Measurements from ENCODE around the gene WDFY2. TPM values are rescaled to one million over a fixed set of nuclear protein-coding genes. Genes with fewer than 3 reads are reported as not detected.

The WDFY2 gene
- polyA plus RNA-seq, 10 donors: 4.6 to 14.7 (median 7.7) TPM

DNA sequence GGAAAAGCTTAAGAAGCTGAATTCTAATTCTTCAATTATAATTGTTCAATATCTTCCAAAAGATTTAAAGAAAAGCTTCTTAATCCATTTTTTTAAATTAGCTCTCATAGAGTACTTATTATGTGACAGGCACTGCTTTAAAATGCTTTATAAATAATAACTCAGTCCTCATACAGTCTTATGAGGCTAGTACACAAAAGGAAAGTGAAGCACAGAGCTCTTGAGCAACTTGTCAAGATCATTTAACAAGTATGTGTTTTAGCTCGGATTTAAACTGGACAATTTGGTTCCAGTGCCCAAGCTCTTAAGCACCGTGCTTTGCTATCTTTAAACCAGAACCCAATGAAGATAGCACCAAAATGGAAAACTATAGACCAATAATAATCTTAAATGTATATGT is 113.6 kb downstream of the WDFY2 start:
- no peak for DNase-seq

DNA sequence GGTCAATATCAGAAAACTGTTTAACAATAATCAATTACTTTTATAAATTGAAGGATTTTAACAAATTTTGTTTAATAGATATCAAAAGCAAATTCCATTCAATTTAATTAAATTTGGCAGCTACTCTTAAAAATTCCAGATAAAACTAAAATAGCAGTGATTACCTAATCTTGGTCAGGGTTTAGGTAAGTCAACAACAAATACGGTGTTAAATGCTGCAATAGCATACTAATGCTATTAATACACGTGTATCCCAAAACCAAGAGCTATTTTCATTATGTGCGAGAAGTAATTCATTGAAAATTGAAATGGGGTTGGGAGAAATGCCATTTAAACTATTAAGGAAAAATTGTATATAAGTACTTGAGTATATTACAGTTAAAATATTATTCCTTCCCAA is 114.1 kb downstream of the WDFY2 start:
- no peak for DNase-seq

DNA sequence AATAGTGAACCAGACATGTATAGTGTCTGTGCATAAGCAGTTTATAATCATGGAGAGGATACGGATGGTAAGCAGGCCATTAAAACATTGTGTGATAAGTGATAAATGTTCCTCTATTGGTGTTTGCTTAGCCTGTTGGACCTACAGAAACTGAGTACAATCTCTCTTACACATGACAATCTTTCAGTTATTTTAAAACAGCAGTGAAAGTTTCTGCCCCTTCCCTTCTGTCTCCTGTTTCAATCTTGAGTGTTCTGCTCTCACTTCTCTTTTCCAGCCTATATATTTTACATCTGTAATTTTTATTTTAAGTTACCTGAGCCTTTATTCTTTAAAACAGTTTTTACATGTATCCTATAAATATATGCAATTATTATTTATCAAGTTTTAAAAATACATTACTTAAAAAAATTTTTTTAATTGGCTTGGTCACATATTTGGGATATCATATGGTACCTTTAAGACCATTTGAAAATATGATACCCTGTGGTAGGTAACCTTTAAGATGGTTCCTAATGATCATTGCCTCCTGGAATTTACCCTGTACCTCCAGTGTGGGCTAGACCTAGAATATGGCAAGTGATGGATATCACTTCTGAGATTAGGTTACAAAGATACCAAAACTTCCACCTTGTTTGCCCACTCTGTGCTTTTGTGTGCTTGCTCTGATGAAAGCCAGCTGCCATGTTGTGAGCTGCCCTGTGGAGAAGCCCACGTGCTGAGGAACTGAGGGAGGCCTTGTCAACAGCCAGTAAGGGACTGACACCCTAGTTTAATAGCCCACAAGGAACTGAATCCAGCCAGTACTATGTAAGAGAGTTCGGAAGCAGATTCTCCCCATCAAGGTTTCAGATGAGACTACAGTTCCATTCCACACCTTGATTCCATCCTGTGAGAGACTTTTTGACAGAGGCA is 120.4 kb downstream of the WDFY2 start:
- no peak for DNase-seq

DNA sequence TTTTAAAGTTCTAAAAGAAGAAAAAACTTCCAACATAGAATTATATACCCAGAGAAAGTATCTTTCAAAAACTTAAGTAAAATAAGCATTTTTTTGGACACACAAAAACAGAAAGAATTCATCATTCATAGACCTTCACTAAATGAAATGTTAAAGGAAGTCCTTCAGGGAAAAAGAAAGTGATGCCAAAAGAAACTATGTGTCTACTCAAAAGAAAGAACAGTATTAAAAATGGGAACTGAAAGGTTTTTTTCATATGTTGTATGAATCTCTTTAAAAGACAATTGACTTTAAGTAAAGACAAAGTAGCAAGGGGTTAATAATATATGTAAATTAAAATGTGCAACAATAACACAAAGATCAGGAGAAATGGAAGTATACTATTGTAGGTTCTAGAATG is 123.2 kb downstream of the WDFY2 start:
- DNase-seq: no peak

DNA sequence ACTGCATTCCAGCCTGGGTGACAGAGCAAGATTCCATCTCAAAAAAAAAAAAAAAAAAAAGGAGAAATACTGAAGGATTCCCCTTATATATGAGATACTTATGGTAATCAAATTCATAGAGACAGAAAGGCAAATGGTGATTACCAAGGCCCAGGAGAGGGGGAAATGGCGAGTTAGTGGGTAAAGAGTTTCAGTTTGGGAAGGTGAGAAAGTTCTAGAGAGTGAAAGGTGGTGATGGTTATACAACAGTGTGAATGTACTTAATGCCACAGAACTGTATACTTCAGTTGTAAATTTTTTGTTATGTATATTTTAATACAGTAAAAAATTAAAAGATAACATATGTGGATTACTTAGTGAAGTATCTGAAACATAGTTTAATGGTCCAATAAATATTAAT is 129.5 kb downstream of the WDFY2 start:
- no peak for DNase-seq

DNA sequence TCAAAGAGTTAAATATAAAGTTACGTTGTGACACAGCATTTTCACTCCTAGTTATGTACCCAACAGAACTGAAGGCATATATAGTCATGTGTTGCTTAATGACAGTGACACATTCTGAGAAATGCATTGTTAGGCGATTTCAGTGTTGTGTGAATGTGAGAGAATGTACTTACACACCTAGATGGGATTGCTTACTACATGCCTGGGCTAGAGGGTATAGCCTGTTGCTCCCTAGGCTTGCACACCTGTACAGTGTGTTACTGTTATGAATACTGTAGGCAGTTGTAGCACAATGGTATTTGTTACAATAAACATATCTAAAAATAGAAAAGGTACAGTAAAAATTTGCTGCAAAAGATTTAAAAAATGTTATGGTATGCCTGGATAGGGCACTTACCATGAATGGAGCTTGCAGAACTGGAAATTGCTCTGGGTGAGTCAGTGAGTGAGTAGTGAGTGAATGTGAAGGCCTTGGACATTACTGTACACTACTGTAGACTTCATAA is 130.5 kb downstream of the WDFY2 start:
- no peak for DNase-seq

DNA sequence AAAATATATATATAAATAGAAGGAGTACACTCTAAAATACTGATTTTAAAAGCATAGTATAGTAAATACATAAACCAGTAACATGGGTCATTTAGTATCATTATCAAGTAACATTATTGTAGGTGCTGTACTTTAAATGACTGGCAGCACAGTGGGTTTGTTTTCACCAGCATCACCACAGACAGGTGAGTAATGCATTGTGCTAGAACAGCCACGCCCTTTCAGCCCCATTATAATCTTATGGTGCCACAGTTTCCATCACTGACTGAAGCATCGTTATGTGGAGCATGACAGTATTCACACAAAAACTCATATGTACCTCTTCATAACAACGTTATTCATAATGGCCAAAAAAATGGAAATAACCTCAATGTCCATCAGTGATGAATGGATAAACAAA is 131.4 kb downstream of the WDFY2 start:
- no peak for DNase-seq

DNA sequence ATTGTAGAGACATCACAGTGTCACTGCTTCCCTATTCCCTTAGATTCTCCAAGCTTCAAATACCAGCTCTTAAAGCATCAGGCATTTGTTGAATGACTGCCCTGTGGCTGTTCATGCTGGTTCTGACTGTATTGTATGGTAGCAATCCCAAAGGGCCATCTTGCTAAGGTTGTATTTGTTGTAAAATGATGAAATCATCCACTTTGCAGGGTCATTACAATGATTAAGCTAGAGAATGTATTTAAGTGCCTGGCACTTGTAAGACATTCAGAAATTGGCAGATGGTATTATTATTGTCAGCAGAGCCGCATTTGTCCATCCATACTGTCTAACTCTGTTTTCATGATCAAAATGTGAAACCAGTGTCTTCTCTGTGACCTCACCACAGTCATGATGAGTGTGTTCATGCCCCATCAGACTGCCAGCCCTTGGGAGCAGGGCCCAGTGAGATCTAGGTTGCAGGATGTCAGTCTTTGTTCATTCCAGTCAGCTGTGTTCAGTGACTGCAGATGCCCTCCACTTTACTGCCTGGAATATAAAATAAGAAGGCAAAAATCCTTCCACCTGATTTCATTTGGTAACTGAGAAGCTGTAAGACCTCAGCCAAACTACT is 133.6 kb downstream of the WDFY2 start:
- no peak for DNase-seq

DNA sequence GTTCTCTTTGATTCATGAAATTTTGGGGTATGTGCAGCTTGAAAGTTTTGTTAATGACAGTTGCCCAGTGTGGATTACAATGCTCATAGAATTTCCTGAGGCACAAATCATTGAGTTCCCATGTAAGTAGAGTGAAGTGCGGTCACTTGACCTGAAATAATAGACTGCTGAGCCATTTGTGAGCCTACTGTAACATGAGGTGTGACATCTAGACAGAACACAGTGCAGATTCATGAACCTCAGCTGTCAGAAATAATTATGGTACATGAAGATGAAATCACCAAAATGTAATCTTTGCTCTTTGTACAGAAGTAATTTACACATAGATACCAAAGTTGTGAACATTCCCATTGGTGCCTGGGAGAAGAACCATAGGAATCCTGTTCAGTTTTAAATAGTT is 135.1 kb downstream of the WDFY2 start:
- DNase-seq: no peak

DNA sequence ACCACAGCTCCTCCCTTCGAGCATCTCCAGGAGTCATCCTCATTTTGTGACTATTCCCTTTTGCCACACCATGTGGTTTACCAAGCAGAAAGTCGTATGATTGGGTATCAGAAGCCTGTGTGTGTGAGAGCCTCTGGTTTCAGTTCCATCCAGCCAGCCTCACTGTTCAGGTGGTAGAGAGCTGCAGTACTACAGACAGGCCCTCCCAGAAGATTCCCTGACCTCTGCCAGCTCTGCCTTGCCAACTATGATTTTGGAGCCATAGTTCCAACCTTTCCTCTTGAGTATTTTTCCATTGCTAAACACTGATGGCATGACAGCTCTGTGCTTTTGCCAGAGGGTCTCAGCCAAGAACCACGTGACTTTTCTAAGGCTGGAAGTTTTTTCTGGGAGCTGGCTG is 137.2 kb downstream of the WDFY2 start:
- peak in 2 of 3 donors; percentile 63 to 71 for DNase-seq

DNA sequence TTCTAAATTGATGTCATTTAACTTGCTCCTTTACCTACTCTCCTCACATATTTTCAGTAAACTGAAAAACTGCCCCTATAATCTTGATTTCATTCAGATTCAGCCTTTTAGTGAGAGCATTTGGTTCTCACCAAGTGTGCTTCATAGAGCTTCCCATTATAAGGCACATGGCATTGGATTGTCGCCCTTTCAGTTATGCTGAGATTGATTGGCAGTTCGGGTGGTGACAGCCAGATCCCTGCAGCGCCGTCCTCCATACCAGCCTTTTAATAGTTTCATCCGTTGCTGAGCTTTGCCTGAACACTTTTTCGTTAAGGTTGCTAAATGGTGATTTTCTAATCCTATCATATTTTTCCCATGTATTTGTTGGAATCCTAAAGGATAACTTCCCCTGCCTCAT is 139.3 kb downstream of the WDFY2 start:
- DNase-seq: no peak

DNA sequence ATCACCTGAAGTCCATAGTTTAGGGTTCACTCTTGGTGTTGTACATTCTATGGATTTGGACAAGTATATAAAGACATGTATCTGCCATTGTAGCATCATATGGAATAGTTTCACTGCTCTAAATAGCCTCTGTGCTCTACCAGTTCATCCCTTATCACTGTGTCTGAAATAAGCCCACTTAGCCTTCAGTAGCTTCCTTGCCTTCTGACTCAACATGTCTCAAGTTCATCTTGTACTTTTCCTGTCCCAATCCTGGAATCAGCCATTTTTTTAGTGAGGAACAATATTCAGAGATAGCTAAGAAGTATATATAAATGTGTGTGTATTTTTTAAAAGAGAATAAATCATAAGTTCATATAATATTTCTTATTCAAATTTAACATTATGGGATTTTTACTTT is 140.5 kb downstream of the WDFY2 start:
- no peak for DNase-seq

DNA sequence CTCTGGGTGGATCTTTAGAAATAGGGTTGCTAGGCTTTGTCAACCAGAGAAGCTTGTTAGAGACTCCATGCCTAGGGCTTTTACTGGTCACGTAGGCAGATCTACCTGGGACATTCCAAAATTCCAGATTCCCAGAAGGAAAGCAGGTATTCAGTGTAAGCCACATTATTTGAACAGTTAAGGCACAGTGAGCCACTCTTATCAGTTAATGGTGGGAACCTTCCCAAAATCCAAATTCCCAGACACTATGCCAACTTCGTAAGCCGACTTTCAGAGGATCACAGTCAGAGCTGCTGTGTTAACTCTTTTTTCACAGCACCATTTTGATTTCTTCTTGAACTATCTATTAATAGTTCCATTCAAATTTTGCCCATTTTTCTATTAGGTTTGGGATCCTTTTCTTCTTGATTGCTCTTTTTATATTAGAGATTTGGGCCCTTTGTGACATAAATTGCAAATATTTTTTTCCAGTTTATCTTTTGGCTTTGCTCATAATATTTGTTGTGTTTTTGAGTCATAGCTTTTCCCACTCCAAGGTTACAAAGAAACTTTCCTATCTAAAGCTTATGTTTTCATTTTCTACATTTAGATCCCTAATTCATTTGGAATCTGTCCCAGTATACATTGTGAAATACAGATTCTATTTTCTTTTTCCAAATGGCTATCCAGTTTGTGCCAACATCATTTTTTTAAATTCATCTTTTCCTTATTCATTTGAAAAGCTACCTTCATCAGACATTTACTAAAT is 142.4 kb downstream of the WDFY2 start:
- peak in 2 of 3 donors; percentile 65 to 68 for DNase-seq

DNA sequence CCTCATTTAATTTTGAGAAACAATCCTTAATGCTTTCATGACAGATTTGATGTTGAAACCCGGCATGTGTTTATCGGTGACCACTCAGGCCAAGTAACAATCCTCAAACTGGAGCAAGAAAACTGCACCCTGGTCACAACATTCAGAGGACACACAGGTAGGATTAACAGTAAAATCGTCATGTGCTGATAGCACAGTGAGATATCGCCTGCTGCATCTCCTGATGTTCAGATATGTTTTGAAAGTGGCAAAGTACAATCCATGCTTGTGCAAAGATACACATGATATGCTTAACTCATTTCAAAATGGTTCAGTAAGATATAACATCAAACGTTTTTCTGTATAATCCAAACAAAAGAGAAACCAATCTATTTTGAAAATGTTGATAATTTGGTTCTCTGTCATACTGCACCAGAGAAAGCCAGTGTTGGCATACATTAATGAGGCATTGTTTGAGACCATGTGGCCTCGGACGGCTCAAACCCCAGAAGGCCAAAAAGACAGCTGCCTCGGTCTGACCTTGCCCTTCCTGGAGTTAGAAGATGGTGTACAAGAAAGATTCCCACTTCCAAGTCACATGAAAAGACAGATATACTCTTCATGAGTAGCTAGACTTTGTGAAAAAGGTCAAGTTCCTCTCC is 143.5 kb downstream of the WDFY2 start:
- DNase-seq: peak in 1 of 3 donors; percentile 23

DNA sequence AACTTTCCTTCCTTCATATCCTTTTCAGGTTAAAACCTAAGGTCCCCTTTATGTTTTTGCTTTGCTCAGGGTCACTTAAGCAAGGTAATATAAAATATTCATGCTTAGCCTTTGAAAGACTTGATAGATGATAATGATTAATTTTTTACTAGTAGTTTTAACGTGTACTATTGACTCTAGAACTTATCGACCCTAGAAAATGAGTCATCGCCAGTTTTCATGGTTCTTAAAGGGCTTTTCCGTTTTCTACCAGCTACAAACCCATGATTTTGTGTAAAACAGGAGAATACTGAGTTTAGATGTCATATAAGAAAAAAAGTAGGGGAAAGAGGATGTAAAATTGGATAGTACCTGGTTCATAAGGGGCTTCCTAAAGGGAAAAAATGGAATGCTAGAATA is 144.0 kb downstream of the WDFY2 start:
- no peak for DNase-seq

DNA sequence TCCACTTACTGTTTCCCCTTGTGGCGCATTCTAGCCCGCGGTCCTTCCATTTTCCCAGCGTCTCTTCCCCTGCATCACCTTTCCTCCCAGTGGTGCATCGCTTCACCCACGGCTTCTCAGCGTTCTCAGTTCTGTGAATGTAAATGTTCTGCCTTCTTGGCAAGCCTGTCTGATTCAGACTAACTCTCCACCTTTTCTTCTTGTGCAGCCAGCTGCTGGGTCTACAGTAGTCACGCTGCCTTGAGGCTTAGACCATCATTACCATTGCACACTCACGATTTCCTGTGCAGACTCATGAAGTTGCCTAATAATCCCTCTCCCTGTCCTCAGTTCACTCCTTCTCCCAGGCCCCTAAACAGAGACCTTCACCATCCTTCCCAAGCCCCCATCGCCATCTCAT is 144.7 kb downstream of the WDFY2 start:
- peak in 1 of 3 donors; percentile 41 for DNase-seq

DNA sequence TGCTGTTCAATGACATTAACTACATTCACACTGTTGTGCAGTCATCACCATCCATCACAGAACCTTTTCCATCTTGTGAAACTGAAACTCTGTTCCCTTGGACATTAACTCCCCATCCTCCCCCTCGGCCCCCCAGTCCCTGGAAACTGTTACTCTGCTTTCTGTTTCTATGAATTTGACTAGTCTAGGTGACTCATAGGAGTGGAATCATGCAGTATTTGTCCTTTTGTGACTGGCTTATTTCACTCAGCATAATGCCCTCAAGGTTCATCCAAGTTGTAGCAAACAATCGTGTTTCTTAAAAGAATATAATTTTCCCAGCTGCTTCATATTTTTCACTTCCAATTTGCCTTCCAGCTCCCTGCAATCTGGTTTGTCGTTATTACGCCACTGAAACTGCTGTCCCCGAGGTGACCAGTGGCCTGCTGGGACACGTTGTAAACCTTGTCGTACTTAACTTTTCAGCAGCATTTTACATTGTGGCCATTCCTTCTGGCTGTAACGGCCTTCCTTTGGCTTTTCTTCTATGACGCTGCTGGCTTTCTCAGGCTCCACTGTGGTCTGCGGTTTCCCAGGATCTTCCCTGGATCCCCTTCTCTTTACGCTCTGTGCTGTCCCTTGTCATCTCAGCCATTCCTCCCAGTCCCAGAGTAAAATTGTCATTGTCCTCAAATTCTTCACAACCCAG is 145.7 kb downstream of the WDFY2 start:
- peak in 2 of 3 donors; percentile 77 to 78 for DNase-seq

DNA sequence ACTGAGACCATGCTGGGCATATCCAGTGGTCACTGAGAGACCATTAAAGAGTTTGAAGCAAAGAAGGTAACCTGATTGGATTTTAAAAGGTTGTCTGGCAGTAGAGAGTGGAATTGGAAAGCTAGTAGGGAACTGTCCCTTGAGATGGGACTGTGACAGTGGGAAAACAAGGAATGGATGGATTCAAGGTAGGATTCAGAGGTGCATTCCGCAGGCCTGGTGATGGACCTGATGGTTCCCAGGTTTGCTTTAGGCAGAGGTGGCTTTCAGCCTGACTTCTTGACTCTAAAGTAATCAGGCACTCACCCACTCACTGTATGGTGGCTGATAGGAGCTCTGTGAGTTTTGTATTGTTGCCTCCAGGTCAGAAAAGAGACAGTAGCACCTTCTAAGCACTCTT is 146.7 kb downstream of the WDFY2 start:
- DNase-seq: no peak

DNA sequence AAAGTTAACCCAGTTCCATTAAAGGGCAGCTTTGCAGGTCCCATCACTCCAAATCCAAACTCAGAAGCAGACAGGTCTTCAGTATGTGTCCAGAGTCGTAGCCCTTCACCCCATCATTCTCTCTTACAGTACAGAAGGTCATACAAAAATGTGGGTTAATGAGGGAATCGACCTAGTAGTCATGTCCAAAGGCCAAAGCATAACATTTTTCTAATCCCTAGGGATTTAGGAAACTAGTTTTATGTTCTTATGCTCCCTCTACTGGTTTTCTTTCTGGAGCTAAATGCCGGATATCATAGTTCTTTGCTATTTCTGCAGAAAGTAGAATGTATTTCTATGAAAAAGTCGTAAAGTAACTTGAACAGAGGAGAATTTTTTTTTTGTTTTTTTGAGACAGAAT is 147.5 kb downstream of the WDFY2 start:
- DNase-seq: peak in 2 of 3 donors; percentile 38 to 59

DNA sequence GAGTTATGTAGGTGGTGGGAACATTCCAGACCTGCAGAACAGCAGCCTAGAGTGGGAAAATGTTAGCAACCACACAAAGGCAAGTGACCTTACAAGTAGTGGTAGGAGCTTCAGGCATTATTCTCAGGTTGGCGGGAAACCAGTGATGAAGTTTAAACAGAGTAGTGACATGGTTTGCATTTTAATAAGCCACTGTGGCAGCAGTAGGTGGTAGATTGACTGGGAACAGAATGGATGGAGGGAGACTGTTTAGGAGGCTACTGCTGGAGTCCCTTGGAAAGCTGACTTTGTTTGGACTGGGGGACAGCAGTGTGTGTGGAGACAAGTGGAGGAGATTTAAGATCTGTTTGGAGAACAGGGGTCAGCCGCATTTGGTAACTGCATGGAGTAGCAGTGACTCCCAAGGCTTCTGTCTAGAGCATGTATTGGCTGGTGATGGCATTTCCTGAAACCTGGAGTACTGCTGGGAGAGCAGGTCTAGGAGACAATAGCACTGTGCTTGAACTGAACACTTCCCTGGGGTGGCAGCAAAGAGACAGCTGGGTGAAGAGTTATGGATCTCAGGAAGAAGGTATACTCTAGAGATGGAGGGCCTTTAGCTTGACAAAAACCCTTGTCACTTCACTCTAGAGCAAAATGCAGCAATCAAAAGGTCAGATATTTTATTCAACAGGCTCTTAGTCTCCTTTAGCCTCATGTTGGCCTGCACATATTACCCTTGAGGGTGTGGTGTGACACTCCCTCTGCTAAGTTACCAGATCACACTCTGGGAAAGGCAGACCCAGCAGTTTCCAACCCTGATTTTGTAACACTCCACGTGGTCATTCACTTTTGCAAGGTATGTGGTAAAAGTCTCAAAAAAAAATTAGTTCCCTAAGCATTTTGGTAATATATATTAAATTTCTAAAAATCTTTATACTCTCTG is 149.4 kb downstream of the WDFY2 start:
- no peak for DNase-seq

Data from muscle of back (tissue), 11 donors.